ENCODE measurements around the gene FBLL1.

- TF ChIP-seq CTCF (conservative IDR thresholded peaks at IDR 0.05; ENCODE audit: low read depth in 2 of 2): no peak
- no peak for TF ChIP-seq JUNB (IDR thresholded peaks at IDR 0.05; ENCODE audit: unreplicated experiment)
These were observed 26.4 kb upstream of the FBLL1 start for GRCh38 chr5:168502563-168503237.

All from GM23338 (cell line).